Measurements from ENCODE around the gene LGALS9.

GRCh38 chr17:27620721-27621120, 10.3 kb upstream of the LGALS9 start:
- TF ChIP-seq CTCF (IDR thresholded peaks at IDR 0.05; ENCODE audit: poor library complexity, severe bottlenecking) (no peak), EZH2 (IDR thresholded peaks at IDR 0.05; ENCODE audit: borderline replicate concordance, insufficient read depth, low read length, poor library complexity, severe bottlenecking) (no peak), POLR2AphosphoS5 (IDR thresholded peaks at IDR 0.05) (no peak)

Measured in neural cell (in vitro differentiated cells).